HG03521 (cell line): Measurements from ENCODE around the gene ANKRD28.
"Not testable (repeated sequence)": the region's sequence is repeated elsewhere in the genome, so short reads cannot be mapped to it uniquely, and the experiment has no call there.

ENCODE experiments used
- ATAC-seq: cut with Tn5 transposase; IDR thresholded peaks from one replicate; pipeline ENCODE4 v1.9.1; 2021; ENCODE audit warnings: mild to moderate bottlenecking, moderate library complexity; ENCODE audit not compliant: unreplicated experiment

Gene ANKRD28

DNA sequence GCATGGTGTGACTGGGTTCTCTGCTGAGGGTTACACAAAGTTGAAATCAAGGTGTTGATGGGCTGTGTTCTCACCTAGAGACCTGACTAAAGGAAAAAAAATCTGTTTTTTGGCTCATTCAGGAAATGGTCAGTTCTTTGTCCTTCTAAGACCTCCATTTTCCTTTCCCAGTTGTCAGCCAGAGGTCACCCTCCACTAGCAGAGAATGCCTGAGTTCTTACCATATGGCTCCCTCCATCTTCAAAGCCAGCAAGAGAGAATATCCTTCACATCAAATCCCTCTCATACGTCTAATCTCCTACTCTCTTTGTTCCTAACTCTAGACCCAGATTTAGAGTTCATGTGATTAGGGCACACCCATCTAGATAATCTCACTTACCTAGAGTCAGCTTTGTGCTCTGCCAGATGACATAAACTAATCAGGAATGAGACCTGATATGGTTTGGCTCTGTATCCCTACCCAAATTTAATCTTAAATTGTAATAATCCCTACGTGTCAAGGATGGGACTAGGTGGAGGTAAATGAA lies 19.4 kb downstream of the ANKRD28 start:
- ATAC-seq = no peak

DNA sequence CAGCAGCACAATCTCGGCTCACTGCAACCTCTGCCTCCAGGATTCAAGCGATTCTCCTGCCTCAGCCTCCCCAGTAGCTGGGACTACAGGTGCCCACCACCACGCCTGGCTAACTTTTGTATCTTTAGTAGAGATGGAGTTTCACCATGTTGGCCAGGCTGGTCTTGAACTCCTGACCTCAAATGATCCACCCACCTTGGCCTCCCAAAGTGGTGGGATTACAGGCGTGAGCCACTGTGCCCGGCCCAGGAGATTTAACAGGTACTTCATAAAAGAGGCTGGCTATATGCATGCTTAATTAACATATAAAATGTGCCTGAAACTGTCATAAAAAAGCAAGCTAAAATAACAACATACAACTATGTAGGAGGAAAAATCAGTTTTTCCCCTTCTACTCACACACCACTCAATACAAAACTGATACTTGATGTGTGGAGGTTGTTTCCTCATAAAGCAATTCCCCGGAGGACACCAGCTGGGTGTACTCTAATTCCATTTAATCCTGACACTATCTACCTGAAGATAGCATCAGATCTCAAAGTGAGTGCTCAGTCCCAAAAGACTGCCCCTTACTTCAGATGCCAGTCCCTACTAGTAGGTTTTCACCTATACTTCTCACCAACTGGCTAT lies 22.7 kb downstream of the ANKRD28 start:
- not testable (repeated sequence) for ATAC-seq

DNA sequence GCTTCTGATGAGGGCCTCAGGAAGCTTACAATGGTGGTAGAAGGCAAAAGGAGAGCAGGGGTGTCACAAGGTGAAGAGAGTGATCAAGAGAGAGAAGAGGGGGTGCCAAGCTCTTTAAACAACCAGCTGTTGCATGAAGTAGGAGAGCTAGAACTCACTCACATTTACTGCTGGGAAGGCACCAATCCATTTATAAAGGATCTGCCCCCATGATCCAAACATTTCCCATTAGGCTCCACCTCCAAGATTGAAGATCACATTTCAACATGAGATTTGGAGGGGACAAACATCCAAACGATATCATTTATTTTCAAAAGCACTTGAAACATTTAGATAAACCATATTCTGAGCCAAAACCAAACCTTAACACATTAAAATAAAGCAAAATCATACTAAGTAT lies 26.3 kb downstream of the ANKRD28 start:
- no peak for ATAC-seq

DNA sequence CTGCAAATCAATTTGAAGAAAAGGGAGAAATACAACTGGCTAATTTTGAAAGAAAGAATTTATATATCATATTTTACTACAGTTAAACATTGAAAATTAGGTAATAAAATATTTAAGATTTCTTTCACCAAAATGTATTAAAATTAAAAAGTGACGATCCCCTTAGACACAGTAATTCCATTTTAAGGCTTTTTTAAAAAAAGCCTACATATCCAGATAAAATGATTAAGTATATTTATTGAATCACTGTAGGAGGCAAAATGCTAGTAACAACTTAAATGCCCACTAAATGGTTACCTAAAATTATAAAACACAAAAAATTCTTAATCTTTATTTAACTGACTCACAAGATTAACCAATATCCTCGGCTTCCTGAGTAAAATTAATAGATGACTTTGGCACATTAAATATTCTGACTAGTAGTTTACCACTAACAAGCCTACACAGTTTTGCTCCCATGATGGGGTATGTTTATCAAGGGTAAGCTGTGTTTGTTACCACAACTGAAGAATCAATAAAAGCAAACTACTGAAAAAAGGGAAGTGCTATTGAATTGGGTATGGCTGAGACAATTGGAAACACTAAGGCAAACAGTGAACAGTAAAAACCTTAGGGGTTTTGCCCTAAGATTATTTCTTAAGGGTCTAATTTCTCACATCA lies 28.4 kb downstream of the ANKRD28 start:
- ATAC-seq = no peak

- ATAC-seq = peak; percentile 59
Measured at GRCh38 chr3:15768421-15769255, 29.1 kb downstream of the ANKRD28 start.

- ATAC-seq = no peak
Measured at GRCh38 chr3:15766406-15766805, 31.4 kb downstream of the ANKRD28 start.

DNA sequence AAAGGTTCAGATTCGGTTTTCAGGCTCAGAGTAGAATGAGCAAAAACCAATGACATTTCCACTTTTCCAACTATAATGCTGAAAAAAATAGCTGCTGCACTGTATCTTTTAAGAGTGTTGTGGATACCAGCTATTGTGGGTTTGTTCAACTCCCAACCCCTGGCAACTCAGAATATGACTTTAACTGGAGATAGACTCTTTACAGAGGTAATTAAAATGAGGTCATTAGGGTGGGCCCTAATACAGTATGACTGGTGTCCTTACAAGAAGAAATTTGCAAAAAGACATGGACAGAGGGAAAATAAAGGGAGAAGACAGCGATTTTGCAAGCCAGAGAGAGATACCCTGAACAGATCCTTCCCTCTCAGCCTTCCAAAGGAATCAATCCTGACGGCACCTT lies 39.5 kb downstream of the ANKRD28 start:
- no peak for ATAC-seq

DNA sequence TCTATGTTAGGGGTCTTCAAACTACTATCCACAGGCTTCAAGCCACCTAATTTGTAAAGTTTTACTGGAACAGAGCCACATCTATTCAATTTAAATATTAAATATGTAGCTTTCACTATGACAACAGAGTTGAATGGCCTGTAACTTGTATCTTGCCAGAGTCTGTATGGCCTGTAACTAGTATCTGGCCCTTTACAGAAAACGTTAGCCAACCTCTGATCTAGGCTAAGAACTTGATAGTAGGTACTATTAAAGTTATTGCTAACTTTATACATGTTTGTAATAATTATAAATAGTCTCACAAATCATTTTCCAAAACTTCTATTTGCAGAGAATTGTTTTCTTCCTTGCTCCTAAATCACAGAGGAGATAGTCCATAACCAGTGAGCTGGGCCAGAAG lies 40.0 kb downstream of the ANKRD28 start:
- no peak for ATAC-seq

- ATAC-seq = no peak
Measured at GRCh38 chr3:15756505-15756904, 41.3 kb downstream of the ANKRD28 start.

- ATAC-seq = no peak
Measured at GRCh38 chr3:15755780-15756179, 42.0 kb downstream of the ANKRD28 start.

DNA sequence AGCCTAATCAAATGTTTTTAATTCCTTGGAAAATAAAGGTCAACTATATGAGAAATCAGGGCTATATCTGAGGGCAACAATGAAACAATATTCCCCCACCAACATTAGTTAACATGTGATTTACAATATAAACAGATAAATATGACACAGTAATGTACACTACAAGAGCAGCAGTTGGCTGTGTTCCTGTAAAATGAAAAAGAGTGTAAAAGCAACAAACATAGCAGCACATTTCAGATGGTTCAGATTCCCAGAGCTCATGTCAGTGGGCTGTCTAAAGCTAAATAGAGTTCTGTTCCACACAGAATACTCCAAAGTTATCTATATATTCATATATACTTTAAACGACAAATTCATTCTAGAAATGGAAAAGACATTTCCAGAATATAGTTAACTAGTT lies 42.6 kb downstream of the ANKRD28 start:
- ATAC-seq = no peak

- no peak for ATAC-seq
Measured at GRCh38 chr3:15754047-15754446, 43.7 kb downstream of the ANKRD28 start.

- ATAC-seq = no peak
Measured at GRCh38 chr3:15753056-15753710, 44.6 kb downstream of the ANKRD28 start.

- no peak for ATAC-seq
Measured at GRCh38 chr3:15750879-15751278, 46.9 kb downstream of the ANKRD28 start.

GRCh38 chr3:15750143-15750542 lies 47.6 kb downstream of the ANKRD28 start:
- ATAC-seq = no peak

- ATAC-seq = not testable (repeated sequence)
Measured at GRCh38 chr3:15745896-15746295, 51.9 kb downstream of the ANKRD28 start.

DNA sequence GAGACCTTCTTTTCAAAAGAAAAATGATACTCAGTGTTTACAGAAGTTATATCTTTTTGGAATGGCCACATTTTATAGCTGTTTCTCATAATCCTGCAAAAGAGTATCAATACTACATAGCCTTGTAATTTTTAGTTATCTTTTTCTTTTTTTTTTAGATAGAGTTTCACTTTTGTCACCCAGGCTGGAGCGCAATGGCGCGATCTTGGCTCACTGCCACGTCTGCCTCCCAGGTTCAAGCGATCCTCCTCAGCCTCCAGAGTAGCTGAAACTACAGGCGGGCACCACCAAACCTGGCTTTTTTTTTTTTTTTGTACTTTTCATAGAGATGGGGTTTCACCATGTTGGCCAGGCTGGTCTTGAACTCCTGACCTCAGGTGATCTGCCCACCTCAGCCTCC lies 53.6 kb downstream of the ANKRD28 start:
- no peak for ATAC-seq

DNA sequence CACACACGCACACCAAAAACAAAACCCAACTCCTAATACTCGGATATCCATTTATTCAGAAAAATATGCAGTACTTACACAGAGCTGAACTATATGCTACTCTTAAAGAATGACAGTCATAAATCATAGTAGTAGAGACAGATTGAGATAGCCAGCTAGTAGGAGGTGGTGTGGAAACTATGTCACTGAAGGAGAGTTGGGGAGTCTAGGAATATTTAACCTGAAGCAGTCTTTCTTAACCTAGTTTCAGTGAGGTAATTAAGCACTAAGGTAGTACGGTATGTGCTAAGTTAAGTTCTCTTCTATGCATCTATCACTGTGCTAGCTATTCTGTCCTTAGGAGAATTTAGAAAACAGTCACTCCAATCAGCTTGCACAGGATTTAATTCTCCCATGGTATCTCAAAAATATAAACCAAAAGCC lies 54.2 kb downstream of the ANKRD28 start:
- no peak for ATAC-seq

- ATAC-seq = not testable (repeated sequence)
Measured at GRCh38 chr3:15742236-15742635, 55.5 kb downstream of the ANKRD28 start.

GRCh38 chr3:15738616-15739005 lies 59.2 kb downstream of the ANKRD28 start:
- ATAC-seq = not testable (repeated sequence)

GRCh38 chr3:15731024-15731423 lies 66.8 kb downstream of the ANKRD28 start:
- ATAC-seq = no peak
